ENCODE results near the gene ZNF319. TPM values are rescaled to one million over a fixed set of nuclear protein-coding genes. Genes with fewer than 3 reads are reported as not detected.

Gene ZNF319
- total RNA-seq, 1 donor from 2014 or later: 3.6 TPM

Other genes with a start within 250 kb of the ZNF319 start
- 43.5 TPM for gene KIFC3, start 198.2 kb downstream of the ZNF319 start, total RNA-seq
- not detected for gene CNGB1, start 29.5 kb downstream of the ZNF319 start, total RNA-seq
- 28.4 TPM for gene USB1, start 735 bp upstream of the ZNF319 start, total RNA-seq
- gene MMP15, start 25.1 kb upstream of the ZNF319 start, total RNA-seq: 39.5 TPM
- gene CFAP20, start 128.7 kb upstream of the ZNF319 start, total RNA-seq: 19.2 TPM
- 25.6 TPM for gene CSNK2A2, start 197.4 kb upstream of the ZNF319 start, total RNA-seq

All from left lobe of liver (tissue), 1 donor.